Upper lobe of left lung (tissue), 4 donors: ENCODE data around the gene PDE9A.

ENCODE experiments used
- POLR2A ChIP-seq, 4 donors: fragments of 450-650 bp; IDR thresholded peaks; one replicate each; pipeline ENCODE4 v1.5.1; 2016 to 2017; ENCODE audit warnings: antibody characterized with exemption in 4 of 4, mild to moderate bottlenecking in 2 of 4
- TF ChIP-seq, protein P1 (sequence below), 6 experiments: fragments of 450-650 bp in 4 of 6; fragments of 200-600 bp in 2 of 6; sonication (generic) in 2 of 6; IDR thresholded peaks; one replicate each; pipeline ENCODE4 v1.5.1; 2016 to 2019; ENCODE audit warnings: antibody characterized with exemption in 6 of 6

DNA sequence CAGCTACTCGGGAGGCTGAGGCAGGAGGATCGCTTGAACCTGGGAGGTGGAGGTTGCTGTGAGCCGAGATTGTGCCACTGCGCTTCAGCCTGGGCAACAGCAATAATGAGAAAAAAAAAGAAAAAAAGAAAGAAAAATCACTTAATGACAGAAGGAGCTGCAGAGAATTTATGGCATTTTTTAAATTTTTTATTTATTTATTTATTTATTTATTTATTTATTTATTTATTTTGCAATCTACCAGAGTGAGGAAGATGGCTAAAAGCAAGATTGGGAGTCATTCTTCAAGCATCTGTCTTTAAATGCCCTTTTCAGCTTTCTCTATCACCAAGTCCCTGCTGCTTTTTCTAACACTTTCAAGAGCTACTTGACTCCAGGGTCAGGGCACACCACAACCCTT, 134.2 kb downstream of the PDE9A start:
- TF ChIP-seq, protein P1, sequence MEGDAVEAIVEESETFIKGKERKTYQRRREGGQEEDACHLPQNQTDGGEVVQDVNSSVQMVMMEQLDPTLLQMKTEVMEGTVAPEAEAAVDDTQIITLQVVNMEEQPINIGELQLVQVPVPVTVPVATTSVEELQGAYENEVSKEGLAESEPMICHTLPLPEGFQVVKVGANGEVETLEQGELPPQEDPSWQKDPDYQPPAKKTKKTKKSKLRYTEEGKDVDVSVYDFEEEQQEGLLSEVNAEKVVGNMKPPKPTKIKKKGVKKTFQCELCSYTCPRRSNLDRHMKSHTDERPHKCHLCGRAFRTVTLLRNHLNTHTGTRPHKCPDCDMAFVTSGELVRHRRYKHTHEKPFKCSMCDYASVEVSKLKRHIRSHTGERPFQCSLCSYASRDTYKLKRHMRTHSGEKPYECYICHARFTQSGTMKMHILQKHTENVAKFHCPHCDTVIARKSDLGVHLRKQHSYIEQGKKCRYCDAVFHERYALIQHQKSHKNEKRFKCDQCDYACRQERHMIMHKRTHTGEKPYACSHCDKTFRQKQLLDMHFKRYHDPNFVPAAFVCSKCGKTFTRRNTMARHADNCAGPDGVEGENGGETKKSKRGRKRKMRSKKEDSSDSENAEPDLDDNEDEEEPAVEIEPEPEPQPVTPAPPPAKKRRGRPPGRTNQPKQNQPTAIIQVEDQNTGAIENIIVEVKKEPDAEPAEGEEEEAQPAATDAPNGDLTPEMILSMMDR (IDR thresholded peaks at IDR 0.05), result no peak
- TF ChIP-seq POLR2A (IDR thresholded peaks at IDR 0.05), result no peak
